Neuronal stem cell (in vitro differentiated cells): ENCODE data around the gene GPR132.

Source experiments
- DNase-seq: peaks from one replicate; pipeline ENCODE4 v3.0.0-alpha.2; 2013; ENCODE audit warnings: low spot score
- H2AFZ ChIP-seq: one replicate; pipeline ENCODE4 v1.6.1; 2013; ENCODE audit warnings: mild to moderate bottlenecking, low read length, inconsistent platforms
- H2AK5ac ChIP-seq: 2 replicates; pipeline ENCODE4 v1.6.1; 2013; ENCODE audit warnings: low read depth, mild to moderate bottlenecking, inconsistent platforms, low read length, moderate library complexity, mixed read lengths
- H2BK120ac ChIP-seq: 2 replicates; pipeline ENCODE4 v1.6.1; 2013; ENCODE audit warnings: low read depth, mild to moderate bottlenecking, inconsistent platforms, low read length, moderate library complexity, mixed read lengths
- H2BK12ac ChIP-seq: one replicate; pipeline ENCODE4 v1.6.1; 2013; ENCODE audit warnings: low read length, inconsistent platforms
- H2BK15ac ChIP-seq: 2 replicates; pipeline ENCODE4 v1.6.1; 2013; ENCODE audit warnings: mild to moderate bottlenecking, low read length, inconsistent platforms, mixed read lengths
- H2BK5ac ChIP-seq: one replicate; pipeline ENCODE4 v1.6.1; 2013; ENCODE audit warnings: inconsistent platforms, mild to moderate bottlenecking, low read length, moderate library complexity
- H3K14ac ChIP-seq: one replicate; pipeline ENCODE4 v1.6.1; 2013; ENCODE audit warnings: low read length, inconsistent platforms
- H3K18ac ChIP-seq: 2 replicates; pipeline ENCODE4 v1.6.1; 2013; ENCODE audit warnings: low read length, inconsistent platforms
- H3K23ac ChIP-seq: 2 replicates; pipeline ENCODE4 v1.6.1; 2013; ENCODE audit warnings: low read depth, mild to moderate bottlenecking, mixed read lengths, low read length, inconsistent platforms; ENCODE audit not compliant: poor library complexity
- H3K27ac ChIP-seq: replicated peaks from 3 replicates; pipeline ENCODE4 v1.5.1; 2013; ENCODE audit warnings: low read length, inconsistent platforms
- H3K27me3 ChIP-seq, 3 experiments: 2 replicates each; pipeline ENCODE4 v1.6.1; 2013; ENCODE audit warnings: low read length in 3 of 3, mild to moderate bottlenecking in 2 of 3, inconsistent platforms in 1 of 3, low read depth in 1 of 3, mixed read lengths in 1 of 3, moderate library complexity in 1 of 3; ENCODE audit not compliant: control insufficient read depth in 3 of 3, insufficient read depth in 3 of 3
- H3K36me3 ChIP-seq, 2 donors: replicated peaks in 1 of 2; 2 replicates each; pipeline ENCODE4 v1.6.1; 2013; ENCODE audit warnings: low read length in 2 of 2; ENCODE audit not compliant: control insufficient read depth in 2 of 2, insufficient read depth in 2 of 2
- H3K4ac ChIP-seq: 2 replicates; pipeline ENCODE4 v1.6.1; 2013; ENCODE audit warnings: inconsistent platforms, mild to moderate bottlenecking, low read length, moderate library complexity
- H3K4me1 ChIP-seq, 2 donors: 1 replicate in 1 of 2; 2 replicates in 1 of 2; pipeline ENCODE4 v1.6.1; 2013; ENCODE audit warnings: low read length in 2 of 2, low read depth in 1 of 2; ENCODE audit not compliant: control insufficient read depth in 2 of 2, insufficient read depth in 1 of 2
- H3K4me2 ChIP-seq: one replicate; pipeline ENCODE4 v1.6.1; 2013; ENCODE audit warnings: mild to moderate bottlenecking, low read length, inconsistent platforms; ENCODE audit not compliant: insufficient read depth, poor library complexity, severe bottlenecking
- H3K4me3 ChIP-seq, 2 donors: 2 replicates each; pipeline ENCODE4 v1.5.1; 2013; ENCODE audit warnings: low read length in 2 of 2, mild to moderate bottlenecking in 2 of 2, inconsistent platforms in 1 of 2, moderate library complexity in 1 of 2
- H3K79me1 ChIP-seq: one replicate; pipeline ENCODE4 v1.6.1; 2013; ENCODE audit warnings: low read depth, mild to moderate bottlenecking, inconsistent platforms, low read length, moderate library complexity
- H3K9ac ChIP-seq: one replicate; pipeline ENCODE4 v1.6.1; 2013; ENCODE audit warnings: mild to moderate bottlenecking, low read depth, low read length, inconsistent platforms; ENCODE audit not compliant: poor library complexity
- H3K9me3 ChIP-seq, 2 donors: replicated peaks in 1 of 2; 2 replicates each; pipeline versions ENCODE3 to v1.6.1; 2013; ENCODE audit warnings: low read length in 2 of 2, mild to moderate bottlenecking in 2 of 2, inconsistent platforms in 1 of 2, low read depth in 1 of 2, mixed read lengths in 1 of 2, moderate library complexity in 1 of 2; ENCODE audit not compliant: control insufficient read depth in 2 of 2, insufficient read depth in 1 of 2
- H4K8ac ChIP-seq: one replicate; pipeline ENCODE4 v1.6.1; 2013; ENCODE audit warnings: low read depth, mild to moderate bottlenecking, inconsistent platforms, low read length, moderate library complexity
- H4K91ac ChIP-seq: one replicate; pipeline ENCODE4 v1.6.1; 2013; ENCODE audit warnings: low read length, low read depth, mild to moderate bottlenecking, inconsistent platforms; ENCODE audit not compliant: poor library complexity
- WGBS, 2 donors: extraction: QIAGEN DNeasy Blood & Tissue Kit; methylation state at CpG; one replicate each; pipeline ENCODE4 v1.1.7; 2013; ENCODE audit warnings: missing lambda C conversion rate in 2 of 2, mixed read lengths in 1 of 2; ENCODE audit not compliant: insufficient read length in 2 of 2, insufficient replicate concordance in 1 of 2; ENCODE audit errors: extremely low coverage in 2 of 2; 5-methylcytosine and 5-hydroxymethylcytosine counted together

Gene GPR132

DNA sequence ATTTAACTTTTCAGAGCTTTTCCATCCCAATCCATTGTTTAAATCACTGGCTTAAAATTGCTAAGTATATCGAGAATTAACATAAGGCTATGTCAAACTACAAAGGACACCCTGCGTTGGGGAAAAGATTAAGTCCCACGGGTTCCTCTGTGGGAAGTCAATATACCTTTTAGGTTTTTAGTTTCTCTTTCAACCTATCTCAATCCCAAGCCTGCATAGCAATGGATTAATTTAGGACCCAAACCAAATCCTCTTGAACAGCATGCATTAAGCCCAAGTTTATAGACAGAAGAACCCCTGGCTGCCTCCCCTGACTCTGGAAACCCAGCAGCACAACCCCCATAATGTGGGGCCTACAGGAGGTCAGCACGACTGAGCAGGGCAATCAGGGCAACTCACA is 50.6 kb downstream of the GPR132 start:
- Histone ChIP-seq H2BK12ac (no peak overlapping the region), H2BK15ac (no peak overlapping the region), H4K8ac (no peak overlapping the region), H3K4ac (no peak overlapping the region), H3K79me1 (peaks cover 16% of the 10 kb centered on the region), H3K27me3 (no peaks in the 10 kb centered on the region), H3K4me3 (no peak overlapping the region), H3K9ac (no peak overlapping the region), H3K4me1 (peaks cover 9 to 15% of the 10 kb centered on the region in 2 donors), H2AK5ac (no peak overlapping the region), H2BK120ac (no peak overlapping the region), H3K23ac (no peak overlapping the region), H3K9me3 (no peaks in the 10 kb centered on the region), H2AFZ (no peak overlapping the region), H3K27ac (no peak overlapping the region), H2BK5ac (no peak overlapping the region), H4K91ac (no peak overlapping the region), H3K4me2 (no peak overlapping the region), H3K14ac (no peak overlapping the region), H3K18ac (no peak overlapping the region), H3K36me3 (peaks cover 31 to 89% of the 10 kb centered on the region in 2 donors)
- no peak for DNase-seq
- no CpG with 5 or more reads among the region's 4 CpGs for WGBS, 2 donors

- H2BK12ac ChIP-seq: no peak overlapping the region
- H3K4me2 ChIP-seq: no peak overlapping the region
- no peak overlapping the region for H3K18ac ChIP-seq
- no peak overlapping the region for H2AFZ ChIP-seq
- peaks cover 4 to 10% of the 10 kb centered on the region in 2 donors for H3K4me1 ChIP-seq
- H3K14ac ChIP-seq: no peak overlapping the region
- no peak overlapping the region for H4K8ac ChIP-seq
- no peak overlapping the region for H2BK15ac ChIP-seq
- no peak overlapping the region for H3K27ac ChIP-seq
- no peaks in the 10 kb centered on the region for H3K9me3 ChIP-seq
- no peak overlapping the region for H4K91ac ChIP-seq
- no peaks in the 10 kb centered on the region for H3K27me3 ChIP-seq
- H3K9ac ChIP-seq: no peak overlapping the region
- H2BK120ac ChIP-seq: no peak overlapping the region
- peaks cover 30 to 89% of the 10 kb centered on the region in 2 donors for H3K36me3 ChIP-seq
- H3K79me1 ChIP-seq: peaks cover 14% of the 10 kb centered on the region
- H3K23ac ChIP-seq: no peak overlapping the region
- no peak overlapping the region for H2BK5ac ChIP-seq
- no CpG with 5 or more reads among the region's 9 CpGs for WGBS, 2 donors
- no peak overlapping the region for H2AK5ac ChIP-seq
- H3K4me3 ChIP-seq: no peak overlapping the region
- H3K4ac ChIP-seq: no peak overlapping the region
- DNase-seq: no peak
Measured at GRCh38 chr14:105014032-105014431, 51.2 kb downstream of the GPR132 start.

- no peak overlapping the region for H2AK5ac ChIP-seq
- no peak overlapping the region for H3K27ac ChIP-seq
- no CpG with 5 or more reads among the region's 8 CpGs for WGBS, 2 donors
- H3K14ac ChIP-seq: no peak overlapping the region
- DNase-seq: no peak
- no peak overlapping the region for H2BK120ac ChIP-seq
- H2BK15ac ChIP-seq: no peak overlapping the region
- H2AFZ ChIP-seq: no peak overlapping the region
- H4K8ac ChIP-seq: no peak overlapping the region
- peaks cover 4 to 6% of the 10 kb centered on the region in 2 donors for H3K4me1 ChIP-seq
- no peak overlapping the region for H2BK12ac ChIP-seq
- H3K4ac ChIP-seq: no peak overlapping the region
- H3K23ac ChIP-seq: no peak overlapping the region
- no peak overlapping the region for H3K18ac ChIP-seq
- H3K9me3 ChIP-seq: no peaks in the 10 kb centered on the region
- H3K4me3 ChIP-seq: no peak overlapping the region
- H3K36me3 ChIP-seq: peaks cover 27 to 87% of the 10 kb centered on the region in 2 donors
- H4K91ac ChIP-seq: no peak overlapping the region
- no peak overlapping the region for H2BK5ac ChIP-seq
- no peak overlapping the region for H3K9ac ChIP-seq
- no peaks in the 10 kb centered on the region for H3K27me3 ChIP-seq
- peaks cover 13% of the 10 kb centered on the region for H3K79me1 ChIP-seq
- no peak overlapping the region for H3K4me2 ChIP-seq
Measured at GRCh38 chr14:105013150-105013785, 52.0 kb downstream of the GPR132 start.

DNA sequence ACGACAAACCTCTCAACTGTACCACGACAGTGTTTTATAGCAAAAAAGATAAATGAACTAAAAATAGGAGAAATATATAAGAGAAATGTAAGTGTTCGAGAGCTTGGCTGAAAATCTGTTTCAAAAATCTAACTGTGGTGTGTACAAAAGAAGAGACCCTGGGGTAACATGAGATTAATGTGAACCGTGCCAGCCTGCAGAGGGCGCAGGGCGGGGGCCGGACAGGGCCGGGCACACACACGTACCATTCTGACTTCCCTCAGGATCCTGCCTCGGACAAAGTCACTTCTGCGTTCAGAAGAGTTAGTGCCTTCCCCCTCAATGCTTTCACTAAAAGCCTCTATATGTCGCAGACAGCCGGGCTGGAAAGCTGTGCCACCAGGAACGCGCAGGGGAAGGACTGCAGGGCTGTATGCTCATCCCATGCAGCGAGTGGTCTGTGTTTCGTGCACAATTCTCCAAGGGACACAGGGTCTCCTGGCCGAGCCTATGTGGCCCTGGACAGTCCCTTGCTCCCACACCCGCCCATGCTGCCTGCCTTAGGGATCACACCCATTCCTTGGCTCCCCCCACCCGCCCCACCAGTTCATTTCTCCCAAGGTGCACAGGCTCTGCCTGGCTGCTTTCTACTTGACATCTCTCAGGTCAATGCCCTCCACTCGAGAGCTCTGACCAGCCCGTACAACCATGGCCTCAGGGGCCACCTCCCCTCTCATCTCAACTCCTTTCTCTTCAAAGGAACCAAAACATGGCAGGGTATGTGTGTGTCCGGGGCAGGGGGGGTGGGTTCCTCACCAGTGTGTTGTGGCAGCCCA is 52.9 kb downstream of the GPR132 start:
- Histone ChIP-seq H4K8ac (no peak overlapping the region), H2AK5ac (no peak overlapping the region), H3K9ac (no peak overlapping the region), H3K18ac (no peak overlapping the region), H2AFZ (no peak overlapping the region), H3K27me3 (no peaks in the 10 kb centered on the region), H3K4ac (no peak overlapping the region), H2BK12ac (no peak overlapping the region), H3K4me1 (peaks cover 4 to 6% of the 10 kb centered on the region in 2 donors), H4K91ac (no peak overlapping the region), H3K27ac (no peak overlapping the region), H3K36me3 (peaks cover 33 to 89% of the 10 kb centered on the region in 2 donors), H2BK15ac (no peak overlapping the region), H2BK5ac (no peak overlapping the region), H3K4me2 (no peak overlapping the region), H2BK120ac (no peak overlapping the region), H3K4me3 (no peak overlapping the region), H3K9me3 (no peaks in the 10 kb centered on the region), H3K23ac (no peak overlapping the region), H3K14ac (no peak overlapping the region), H3K79me1 (peaks cover 13% of the 10 kb centered on the region)
- no CpG with 5 or more reads among the region's 23 CpGs for WGBS, 2 donors
- no peak for DNase-seq
